Measurements from ENCODE around the gene APBA2.
"Not testable (repeated sequence)": the region's sequence is repeated elsewhere in the genome, so short reads cannot be mapped to it uniquely, and the experiment has no call there.

APBA2 gene

DNA sequence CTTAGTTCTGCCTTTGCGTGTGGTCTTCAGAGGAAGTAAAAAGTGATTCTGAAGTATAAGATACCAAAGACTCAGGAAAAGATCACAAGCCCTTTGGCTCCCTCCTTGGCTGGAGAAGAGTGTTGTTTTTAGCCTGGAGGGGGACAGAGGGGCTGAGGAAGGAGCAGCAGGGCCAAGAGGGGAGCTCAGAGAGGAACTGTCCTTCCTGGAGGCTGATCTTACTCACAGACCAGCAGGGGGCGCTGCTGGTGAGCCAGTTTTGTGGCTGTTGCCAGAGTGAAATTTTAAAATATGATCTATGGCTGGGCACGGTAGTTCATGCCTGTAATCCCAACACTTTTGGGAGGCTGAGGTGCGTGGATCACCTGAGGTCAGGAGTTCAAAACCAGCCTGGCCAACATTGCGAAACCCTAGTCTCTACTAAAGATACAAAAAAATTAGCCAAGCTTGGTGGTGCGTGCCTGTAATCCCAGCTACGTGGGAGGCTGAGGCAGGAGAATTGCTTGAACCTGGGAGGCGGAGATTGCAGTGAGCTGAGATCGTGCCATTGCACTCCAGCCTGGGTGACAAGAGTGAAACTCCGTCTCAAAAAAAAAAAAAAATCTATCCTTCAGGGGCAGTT is 216.5 kb downstream of the APBA2 start:
- H3K36me3 ChIP-seq (ENCODE audit: control insufficient read depth, insufficient read depth, low read length), result peaks cover 18% of the 10 kb centered on the region
- H3K4me1 ChIP-seq (ENCODE audit: control insufficient read depth, insufficient read depth, low read length, poor library complexity, severe bottlenecking); H3K27ac ChIP-seq (ENCODE audit: insufficient read depth, low read length, poor library complexity, severe bottlenecking); H3K9me3 ChIP-seq (ENCODE audit: control insufficient read depth, low read length); H3K27me3 ChIP-seq (replicated peaks; ENCODE audit: control insufficient read depth, insufficient read depth, low read length, poor library complexity, severe bottlenecking); H3K4me3 ChIP-seq (ENCODE audit: insufficient read depth, low read depth, low read length, poor library complexity, severe bottlenecking): not testable (repeated sequence)
- peak in 1 of 3 donors; percentile 29 for DNase-seq

- no peaks in the 10 kb centered on the region for H3K27me3 ChIP-seq (replicated peaks; ENCODE audit: control insufficient read depth, insufficient read depth, low read length, poor library complexity, severe bottlenecking)
- no peak for DNase-seq
- no peak overlapping the region for H3K27ac ChIP-seq (ENCODE audit: insufficient read depth, low read length, poor library complexity, severe bottlenecking)
- H3K4me1 ChIP-seq (ENCODE audit: control insufficient read depth, insufficient read depth, low read length, poor library complexity, severe bottlenecking), result no peaks in the 10 kb centered on the region
- H3K9me3 ChIP-seq (ENCODE audit: control insufficient read depth, low read length), result no peaks in the 10 kb centered on the region
- H3K4me3 ChIP-seq (ENCODE audit: insufficient read depth, low read depth, low read length, poor library complexity, severe bottlenecking), result no peak overlapping the region
- peaks cover 19% of the 10 kb centered on the region for H3K36me3 ChIP-seq (ENCODE audit: control insufficient read depth, insufficient read depth, low read length)
Measured at GRCh38 chr15:29102911-29103823, 217.4 kb downstream of the APBA2 start.

DNA sequence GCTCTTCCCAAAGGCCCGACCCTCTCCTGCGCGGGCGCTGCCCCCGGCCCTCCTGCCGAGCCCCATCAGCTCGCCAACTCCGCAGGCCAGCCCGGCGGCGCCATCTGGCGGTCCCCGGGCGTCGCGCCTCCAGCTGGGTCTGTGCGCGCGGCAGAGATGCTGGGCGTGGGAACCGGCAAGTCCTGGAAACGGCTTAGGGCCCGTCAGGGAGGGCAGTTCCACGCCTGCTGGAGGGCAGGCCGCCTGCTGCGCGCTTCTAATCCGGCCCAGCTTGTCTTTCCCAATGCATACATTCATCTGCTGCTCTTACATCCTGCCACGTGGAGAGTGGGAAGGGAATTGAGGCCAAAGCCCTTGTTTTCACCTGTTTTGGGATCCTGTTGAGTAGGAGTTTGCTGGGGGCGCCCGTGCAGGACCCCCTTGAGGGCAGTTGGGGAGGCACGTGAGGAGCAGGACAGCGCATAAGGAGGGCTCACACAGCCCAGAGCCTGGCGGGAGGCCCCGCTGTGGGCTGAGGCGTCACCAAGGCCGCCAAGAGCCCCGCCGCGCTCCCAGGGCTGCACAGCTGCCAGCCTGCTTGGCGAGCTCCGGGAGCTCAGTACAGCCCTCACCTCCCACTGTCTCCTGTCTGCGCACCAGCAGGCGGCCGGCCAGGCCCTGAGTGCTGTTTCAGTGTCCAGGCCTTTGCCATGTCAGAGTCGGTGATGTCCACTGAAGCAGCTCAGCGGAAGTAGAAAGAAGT is 218.2 kb downstream of the APBA2 start:
- H3K4me1 ChIP-seq (ENCODE audit: control insufficient read depth, insufficient read depth, low read length, poor library complexity, severe bottlenecking), result no peaks in the 10 kb centered on the region
- H3K9me3 ChIP-seq (ENCODE audit: control insufficient read depth, low read length), result no peaks in the 10 kb centered on the region
- H3K4me3 ChIP-seq (ENCODE audit: insufficient read depth, low read depth, low read length, poor library complexity, severe bottlenecking), result no peak overlapping the region
- H3K27me3 ChIP-seq (replicated peaks; ENCODE audit: control insufficient read depth, insufficient read depth, low read length, poor library complexity, severe bottlenecking), result no peaks in the 10 kb centered on the region
- DNase-seq, result peak in 1 of 3 donors; percentile 27
- H3K27ac ChIP-seq (ENCODE audit: insufficient read depth, low read length, poor library complexity, severe bottlenecking), result no peak overlapping the region
- H3K36me3 ChIP-seq (ENCODE audit: control insufficient read depth, insufficient read depth, low read length), result peaks cover 17% of the 10 kb centered on the region

DNA sequence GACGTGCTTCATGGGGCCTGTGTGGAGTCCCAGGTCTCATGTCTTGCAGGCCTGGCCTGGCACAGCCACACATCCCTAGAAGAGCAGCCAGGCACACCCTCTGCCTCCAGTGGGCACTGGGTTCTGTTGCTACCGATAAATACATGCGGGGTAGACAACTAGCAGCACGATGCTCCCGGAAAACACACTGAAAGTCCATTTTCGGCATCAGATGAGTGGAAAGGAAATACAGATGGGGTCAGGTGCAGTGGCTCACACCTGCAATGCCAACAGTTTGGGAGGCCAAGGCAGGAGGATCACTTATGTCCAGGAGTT is 218.7 kb downstream of the APBA2 start:
- Histone ChIP-seq H3K27me3 (replicated peaks; ENCODE audit: control insufficient read depth, insufficient read depth, low read length, poor library complexity, severe bottlenecking) (no peaks in the 10 kb centered on the region), H3K9me3 (ENCODE audit: control insufficient read depth, low read length) (no peaks in the 10 kb centered on the region), H3K36me3 (ENCODE audit: control insufficient read depth, insufficient read depth, low read length) (peaks cover 14% of the 10 kb centered on the region), H3K4me3 (ENCODE audit: insufficient read depth, low read depth, low read length, poor library complexity, severe bottlenecking) (no peak overlapping the region), H3K4me1 (ENCODE audit: control insufficient read depth, insufficient read depth, low read length, poor library complexity, severe bottlenecking) (no peaks in the 10 kb centered on the region), H3K27ac (ENCODE audit: insufficient read depth, low read length, poor library complexity, severe bottlenecking) (no peak overlapping the region)
- no peak for DNase-seq

GRCh38 chr15:29105151-29105854 is 219.5 kb downstream of the APBA2 start:
- H3K4me3 ChIP-seq (ENCODE audit: insufficient read depth, low read depth, low read length, poor library complexity, severe bottlenecking), result no peak overlapping the region
- peaks cover 14% of the 10 kb centered on the region for H3K36me3 ChIP-seq (ENCODE audit: control insufficient read depth, insufficient read depth, low read length)
- DNase-seq, result no peak
- H3K9me3 ChIP-seq (ENCODE audit: control insufficient read depth, low read length), result no peaks in the 10 kb centered on the region
- no peaks in the 10 kb centered on the region for H3K4me1 ChIP-seq (ENCODE audit: control insufficient read depth, insufficient read depth, low read length, poor library complexity, severe bottlenecking)
- H3K27me3 ChIP-seq (replicated peaks; ENCODE audit: control insufficient read depth, insufficient read depth, low read length, poor library complexity, severe bottlenecking), result no peaks in the 10 kb centered on the region
- no peak overlapping the region for H3K27ac ChIP-seq (ENCODE audit: insufficient read depth, low read length, poor library complexity, severe bottlenecking)

- Histone ChIP-seq H3K36me3 (ENCODE audit: control insufficient read depth, insufficient read depth, low read length) (peaks cover 14% of the 10 kb centered on the region), H3K27me3 (replicated peaks; ENCODE audit: control insufficient read depth, insufficient read depth, low read length, poor library complexity, severe bottlenecking) (no peaks in the 10 kb centered on the region), H3K4me1 (ENCODE audit: control insufficient read depth, insufficient read depth, low read length, poor library complexity, severe bottlenecking) (no peaks in the 10 kb centered on the region), H3K27ac (ENCODE audit: insufficient read depth, low read length, poor library complexity, severe bottlenecking) (no peak overlapping the region), H3K9me3 (ENCODE audit: control insufficient read depth, low read length) (no peaks in the 10 kb centered on the region), H3K4me3 (ENCODE audit: insufficient read depth, low read depth, low read length, poor library complexity, severe bottlenecking) (no peak overlapping the region)
- DNase-seq, result no peak
Measured at GRCh38 chr15:29106116-29106515, 220.3 kb downstream of the APBA2 start.

DNA sequence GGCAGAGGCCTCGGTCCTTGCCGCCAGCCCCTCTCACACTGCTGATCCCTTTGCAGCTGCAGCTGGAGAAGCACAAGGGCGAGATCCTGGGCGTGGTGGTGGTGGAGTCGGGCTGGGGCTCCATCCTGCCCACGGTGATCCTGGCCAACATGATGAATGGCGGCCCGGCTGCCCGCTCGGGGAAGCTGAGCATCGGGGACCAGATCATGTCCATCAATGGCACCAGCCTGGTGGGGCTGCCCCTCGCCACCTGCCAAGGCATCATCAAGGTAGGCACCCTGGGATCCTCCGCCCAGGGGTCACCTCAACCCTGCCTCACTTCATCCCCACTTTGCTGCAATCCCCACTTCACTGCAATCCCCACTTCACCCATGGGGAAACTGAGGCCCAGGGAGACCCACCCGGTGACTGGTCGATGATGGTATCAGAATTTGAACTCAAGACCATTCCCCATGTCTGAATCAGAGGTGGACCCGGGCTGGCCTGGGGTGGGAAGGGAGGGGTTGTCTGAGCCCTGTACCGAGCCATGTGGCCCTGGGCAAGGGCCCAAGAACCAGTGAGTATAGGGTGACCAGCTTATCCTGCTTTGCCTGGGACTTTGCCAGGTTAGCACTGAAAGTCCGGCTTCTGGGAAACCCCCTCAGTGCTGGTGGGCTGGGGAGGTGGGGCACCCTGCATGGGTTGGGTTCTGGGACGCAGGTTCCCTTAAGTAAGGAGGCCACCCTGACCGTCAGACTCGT is 220.9 kb downstream of the APBA2 start:
- Histone ChIP-seq H3K36me3 (ENCODE audit: control insufficient read depth, insufficient read depth, low read length) (peaks cover 14% of the 10 kb centered on the region), H3K4me3 (ENCODE audit: insufficient read depth, low read depth, low read length, poor library complexity, severe bottlenecking) (no peak overlapping the region)

DNA sequence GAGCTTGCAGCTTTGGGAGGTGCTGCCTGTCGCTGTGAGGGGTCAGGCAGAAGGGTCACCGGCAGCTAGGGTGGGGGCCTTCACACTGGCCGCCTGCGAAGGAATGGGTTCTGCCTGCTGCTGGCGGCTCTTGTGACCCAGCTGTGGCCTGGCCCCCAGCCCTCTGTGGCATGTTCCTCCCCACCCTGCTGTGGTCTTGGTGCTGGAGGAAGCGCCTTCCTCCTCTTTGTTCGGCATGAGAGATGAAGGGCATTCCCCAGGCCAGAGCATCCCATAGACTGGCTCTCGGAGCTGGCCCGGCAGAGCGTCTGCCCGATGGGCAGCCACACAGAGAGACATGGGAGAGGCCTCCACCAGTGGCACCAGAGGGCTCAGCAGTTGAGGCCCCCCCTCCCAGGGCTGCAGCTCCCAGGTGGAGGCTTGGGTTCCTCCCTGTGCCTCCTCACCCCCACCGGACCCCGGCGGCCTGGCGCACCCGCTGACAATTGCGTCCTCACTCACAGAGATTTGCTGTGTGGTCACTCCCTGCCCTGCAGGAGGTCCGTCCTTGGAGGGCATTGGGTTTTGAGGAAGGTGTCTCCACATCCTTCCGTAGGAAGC is 221.6 kb downstream of the APBA2 start:
- Histone ChIP-seq H3K36me3 (ENCODE audit: control insufficient read depth, insufficient read depth, low read length) (peaks cover 14% of the 10 kb centered on the region), H3K27ac (ENCODE audit: insufficient read depth, low read length, poor library complexity, severe bottlenecking) (no peak overlapping the region), H3K27me3 (replicated peaks; ENCODE audit: control insufficient read depth, insufficient read depth, low read length, poor library complexity, severe bottlenecking) (no peaks in the 10 kb centered on the region), H3K4me3 (ENCODE audit: insufficient read depth, low read depth, low read length, poor library complexity, severe bottlenecking) (no peak overlapping the region), H3K4me1 (ENCODE audit: control insufficient read depth, insufficient read depth, low read length, poor library complexity, severe bottlenecking) (no peaks in the 10 kb centered on the region), H3K9me3 (ENCODE audit: control insufficient read depth, low read length) (no peaks in the 10 kb centered on the region)
- no peak for DNase-seq

More for the DNA sequence above, 220.9 kb downstream of the APBA2 start:
- Histone ChIP-seq H3K27ac (ENCODE audit: insufficient read depth, low read length, poor library complexity, severe bottlenecking) (no peak overlapping the region), H3K4me1 (ENCODE audit: control insufficient read depth, insufficient read depth, low read length, poor library complexity, severe bottlenecking) (no peaks in the 10 kb centered on the region), H3K9me3 (ENCODE audit: control insufficient read depth, low read length) (no peaks in the 10 kb centered on the region), H3K27me3 (replicated peaks; ENCODE audit: control insufficient read depth, insufficient read depth, low read length, poor library complexity, severe bottlenecking) (no peaks in the 10 kb centered on the region)
- no peak for DNase-seq

Measured in effector memory CD4-positive, alpha-beta T cell (primary cell).